HEK293 (cell line): ENCODE data around the gene GUCY1A2.

Experiments
- CTCF ChIA-PET: fragments of 350-600 bp; formaldehyde crosslinking; extraction: SDS; loops from one replicate; lab custom pipeline; 2021; ENCODE audit warnings: antibody characterized with exemption; lab: Yijun Ruan, JAX
- POLR2A ChIA-PET: fragments of 300-600 bp; formaldehyde crosslinking; extraction: SDS; loops from one replicate; lab custom pipeline; 2020; ENCODE audit warnings: antibody characterized with exemption, inconsistent platforms; lab: Yijun Ruan, JAX
- H3K27ac ChIP-seq: fragments of 200-500 bp; sonication (Bioruptor generic); 2 replicates; pipeline ENCODE4 v1.5.1; 2014; ENCODE audit warnings: low read depth, low read length, control low read depth, inconsistent platforms; ENCODE audit errors: extremely low read depth
- H3K36me3 ChIP-seq, 2 experiments: fragments of 200-500 bp in 1 of 2; sonication (Bioruptor generic) in 1 of 2; 1 replicate in 1 of 2; 2 replicates in 1 of 2; pipeline ENCODE4 v1.5.1; 2014 to 2017; ENCODE audit warnings: inconsistent platforms in 2 of 2, low read length in 2 of 2; ENCODE audit not compliant: control insufficient read depth in 2 of 2, insufficient read depth in 1 of 2
- H3K4me1 ChIP-seq: fragments of 200-500 bp; sonication (Bioruptor generic); 2 replicates; pipeline ENCODE4 v1.5.1; 2014; ENCODE audit warnings: mild to moderate bottlenecking, low read length, inconsistent platforms; ENCODE audit not compliant: control insufficient read depth, insufficient read depth
- H3K4me3 ChIP-seq: 2 replicates; pipeline ENCODE4 v1.5.1; 2011; ENCODE audit warnings: low read depth, mild to moderate bottlenecking, control low read depth, low read length, moderate library complexity
- H3K9me3 ChIP-seq: fragments of 200-500 bp; sonication (Bioruptor generic); 2 replicates; pipeline ENCODE4 v1.5.1; 2014; ENCODE audit warnings: low read depth, low read length, inconsistent platforms; ENCODE audit not compliant: control insufficient read depth, insufficient read depth
- FEZF1 ChIP-seq: fragments of 450-650 bp; formaldehyde crosslinking; IDR thresholded peaks from 2 replicates; pipeline ENCODE4 v1.5.1; 2016; ENCODE audit warnings: missing biosample characterization, missing genetic modification characterization
- KLF9 ChIP-seq: fragments of 450-650 bp; formaldehyde crosslinking; IDR thresholded peaks from 2 replicates; pipeline ENCODE4 v1.5.1; 2016; ENCODE audit warnings: missing biosample characterization, missing genetic modification characterization, low read depth
- PRDM1 ChIP-seq: fragments of 450-650 bp; formaldehyde crosslinking; IDR thresholded peaks from 2 replicates; pipeline ENCODE4; 2016; ENCODE audit warnings: missing biosample characterization, missing genetic modification characterization
- SP3 ChIP-seq: fragments of 450-650 bp; formaldehyde crosslinking; IDR thresholded peaks from 2 replicates; pipeline ENCODE4 v1.5.1; 2016; ENCODE audit warnings: missing biosample characterization, missing genetic modification characterization
- WT1 ChIP-seq: fragments of 450-650 bp; formaldehyde crosslinking; IDR thresholded peaks from 2 replicates; pipeline ENCODE4 v1.5.1; 2016; ENCODE audit warnings: missing biosample characterization, missing genetic modification characterization
- ZEB2 ChIP-seq: fragments of 450-650 bp; formaldehyde crosslinking; IDR thresholded peaks from 2 replicates; pipeline ENCODE4 v1.5.1; 2016; ENCODE audit warnings: missing biosample characterization, missing genetic modification characterization
- ZFP69B ChIP-seq: fragments of 450-650 bp; formaldehyde crosslinking; IDR thresholded peaks from 2 replicates; pipeline ENCODE4 v1.5.1; 2016; ENCODE audit warnings: missing biosample characterization, missing genetic modification characterization
- ZNF138 ChIP-seq: fragments of 450-650 bp; formaldehyde crosslinking; IDR thresholded peaks from 2 replicates; pipeline ENCODE4 v1.5.1; 2016; ENCODE audit warnings: missing biosample characterization, missing genetic modification characterization, borderline replicate concordance
- ZNF157 ChIP-seq: fragments of 450-650 bp; formaldehyde crosslinking; IDR thresholded peaks from 2 replicates; pipeline ENCODE4 v1.5.1; 2016; ENCODE audit warnings: missing biosample characterization, missing genetic modification characterization
- ZNF175 ChIP-seq: fragments of 450-650 bp; formaldehyde crosslinking; IDR thresholded peaks from 2 replicates; pipeline ENCODE4 v1.5.1; 2016; ENCODE audit warnings: missing biosample characterization, missing genetic modification characterization
- ZNF221 ChIP-seq: fragments of 450-650 bp; formaldehyde crosslinking; IDR thresholded peaks from 2 replicates; pipeline ENCODE4 v1.5.1; 2017; ENCODE audit warnings: missing biosample characterization, missing genetic modification characterization, borderline replicate concordance
- ZNF223 ChIP-seq: fragments of 450-650 bp; formaldehyde crosslinking; IDR thresholded peaks from 2 replicates; pipeline ENCODE4 v1.5.1; 2016; ENCODE audit warnings: missing biosample characterization, missing genetic modification characterization
- ZNF423 ChIP-seq: fragments of 450-650 bp; formaldehyde crosslinking; IDR thresholded peaks from 2 replicates; pipeline ENCODE4 v1.5.1; 2016; ENCODE audit warnings: missing biosample characterization, missing genetic modification characterization
- ZNF571 ChIP-seq: fragments of 450-650 bp; formaldehyde crosslinking; IDR thresholded peaks from 2 replicates; pipeline ENCODE4 v1.5.0; 2017; ENCODE audit warnings: missing biosample characterization, missing genetic modification characterization
- ZNF585B ChIP-seq: fragments of 450-650 bp; formaldehyde crosslinking; IDR thresholded peaks from 2 replicates; pipeline ENCODE4 v1.5.1; 2016; ENCODE audit warnings: missing biosample characterization, missing genetic modification characterization
- ZNF777 ChIP-seq: fragments of 450-650 bp; formaldehyde crosslinking; IDR thresholded peaks from 2 replicates; pipeline ENCODE4 v1.5.1; 2017; ENCODE audit warnings: missing biosample characterization, missing genetic modification characterization, borderline replicate concordance
- TF ChIP-seq, protein P1 (sequence below): fragments of 450-650 bp; formaldehyde crosslinking; IDR thresholded peaks from 2 replicates; pipeline ENCODE4 v1.5.1; 2016; ENCODE audit warnings: missing biosample characterization, missing genetic modification characterization
- TF ChIP-seq, protein P2 (sequence below): fragments of 450-650 bp; formaldehyde crosslinking; IDR thresholded peaks from 2 replicates; pipeline ENCODE4 v1.5.1; 2016; ENCODE audit warnings: missing biosample characterization, missing genetic modification characterization
- TF ChIP-seq, protein P3 (sequence below): fragments of 450-650 bp; formaldehyde crosslinking; IDR thresholded peaks from 2 replicates; pipeline ENCODE4 v1.5.1; 2016; ENCODE audit warnings: missing biosample characterization, missing genetic modification characterization
- TF ChIP-seq, protein P4 (sequence below): fragments of 450-650 bp; formaldehyde crosslinking; IDR thresholded peaks from 2 replicates; pipeline ENCODE4 v1.5.1; 2016; ENCODE audit warnings: missing biosample characterization, missing genetic modification characterization, borderline replicate concordance

GUCY1A2 gene

DNA sequence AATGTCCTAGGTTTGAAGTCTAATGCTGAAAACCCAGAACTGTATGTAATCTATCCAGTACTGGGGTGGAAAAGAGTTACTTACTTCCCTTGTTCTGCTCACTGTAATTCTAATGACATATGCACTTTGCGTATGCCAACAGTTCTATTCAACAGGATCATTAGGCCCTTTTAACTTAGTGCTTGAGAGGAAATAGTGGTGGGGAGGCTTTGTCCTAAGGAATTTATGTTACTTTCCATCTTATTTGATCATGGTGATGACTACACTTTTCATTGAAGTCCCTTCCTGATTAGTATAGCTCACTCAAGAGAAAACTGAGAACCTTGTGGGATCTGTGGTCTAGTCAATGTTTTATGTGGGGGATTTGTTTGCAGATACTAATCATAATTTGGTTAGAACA is 348.2 kb downstream of the GUCY1A2 start (continued):
- TF ChIP-seq, protein P1, sequence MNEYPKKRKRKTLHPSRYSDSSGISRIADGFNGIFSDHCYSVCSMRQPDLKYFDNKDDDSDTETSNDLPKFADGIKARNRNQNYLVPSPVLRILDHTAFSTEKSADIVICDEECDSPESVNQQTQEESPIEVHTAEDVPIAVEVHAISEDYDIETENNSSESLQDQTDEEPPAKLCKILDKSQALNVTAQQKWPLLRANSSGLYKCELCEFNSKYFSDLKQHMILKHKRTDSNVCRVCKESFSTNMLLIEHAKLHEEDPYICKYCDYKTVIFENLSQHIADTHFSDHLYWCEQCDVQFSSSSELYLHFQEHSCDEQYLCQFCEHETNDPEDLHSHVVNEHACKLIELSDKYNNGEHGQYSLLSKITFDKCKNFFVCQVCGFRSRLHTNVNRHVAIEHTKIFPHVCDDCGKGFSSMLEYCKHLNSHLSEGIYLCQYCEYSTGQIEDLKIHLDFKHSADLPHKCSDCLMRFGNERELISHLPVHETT (tag by site-specific recombination): no peak
- TF ChIP-seq KLF9 (no peak), ZNF571 (tag by site-specific recombination) (no peak), WT1 (no peak), ZEB2 (no peak), ZNF175 (tag by site-specific recombination) (no peak)
- TF ChIP-seq, protein P2, sequence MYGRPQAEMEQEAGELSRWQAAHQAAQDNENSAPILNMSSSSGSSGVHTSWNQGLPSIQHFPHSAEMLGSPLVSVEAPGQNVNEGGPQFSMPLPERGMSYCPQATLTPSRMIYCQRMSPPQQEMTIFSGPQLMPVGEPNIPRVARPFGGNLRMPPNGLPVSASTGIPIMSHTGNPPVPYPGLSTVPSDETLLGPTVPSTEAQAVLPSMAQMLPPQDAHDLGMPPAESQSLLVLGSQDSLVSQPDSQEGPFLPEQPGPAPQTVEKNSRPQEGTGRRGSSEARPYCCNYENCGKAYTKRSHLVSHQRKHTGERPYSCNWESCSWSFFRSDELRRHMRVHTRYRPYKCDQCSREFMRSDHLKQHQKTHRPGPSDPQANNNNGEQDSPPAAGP (tag by site-specific recombination): no peak
- TF ChIP-seq, protein P3, sequence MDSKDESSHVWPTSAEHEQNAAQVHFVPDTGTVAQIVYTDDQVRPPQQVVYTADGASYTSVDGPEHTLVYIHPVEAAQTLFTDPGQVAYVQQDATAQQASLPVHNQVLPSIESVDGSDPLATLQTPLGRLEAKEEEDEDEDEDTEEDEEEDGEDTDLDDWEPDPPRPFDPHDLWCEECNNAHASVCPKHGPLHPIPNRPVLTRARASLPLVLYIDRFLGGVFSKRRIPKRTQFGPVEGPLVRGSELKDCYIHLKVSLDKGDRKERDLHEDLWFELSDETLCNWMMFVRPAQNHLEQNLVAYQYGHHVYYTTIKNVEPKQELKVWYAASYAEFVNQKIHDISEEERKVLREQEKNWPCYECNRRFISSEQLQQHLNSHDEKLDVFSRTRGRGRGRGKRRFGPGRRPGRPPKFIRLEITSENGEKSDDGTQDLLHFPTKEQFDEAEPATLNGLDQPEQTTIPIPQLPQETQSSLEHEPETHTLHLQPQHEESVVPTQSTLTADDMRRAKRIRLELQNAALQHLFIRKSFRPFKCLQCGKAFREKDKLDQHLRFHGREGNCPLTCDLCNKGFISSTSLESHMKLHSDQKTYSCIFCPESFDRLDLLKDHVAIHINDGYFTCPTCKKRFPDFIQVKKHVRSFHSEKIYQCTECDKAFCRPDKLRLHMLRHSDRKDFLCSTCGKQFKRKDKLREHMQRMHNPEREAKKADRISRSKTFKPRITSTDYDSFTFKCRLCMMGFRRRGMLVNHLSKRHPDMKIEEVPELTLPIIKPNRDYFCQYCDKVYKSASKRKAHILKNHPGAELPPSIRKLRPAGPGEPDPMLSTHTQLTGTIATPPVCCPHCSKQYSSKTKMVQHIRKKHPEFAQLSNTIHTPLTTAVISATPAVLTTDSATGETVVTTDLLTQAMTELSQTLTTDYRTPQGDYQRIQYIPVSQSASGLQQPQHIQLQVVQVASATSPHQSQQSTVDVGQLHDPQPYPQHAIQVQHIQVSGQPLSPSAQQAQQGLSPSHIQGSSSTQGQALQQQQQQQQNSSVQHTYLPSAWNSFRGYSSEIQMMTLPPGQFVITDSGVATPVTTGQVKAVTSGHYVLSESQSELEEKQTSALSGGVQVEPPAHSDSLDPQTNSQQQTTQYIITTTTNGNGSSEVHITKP (tag by site-specific recombination): no peak

DNA sequence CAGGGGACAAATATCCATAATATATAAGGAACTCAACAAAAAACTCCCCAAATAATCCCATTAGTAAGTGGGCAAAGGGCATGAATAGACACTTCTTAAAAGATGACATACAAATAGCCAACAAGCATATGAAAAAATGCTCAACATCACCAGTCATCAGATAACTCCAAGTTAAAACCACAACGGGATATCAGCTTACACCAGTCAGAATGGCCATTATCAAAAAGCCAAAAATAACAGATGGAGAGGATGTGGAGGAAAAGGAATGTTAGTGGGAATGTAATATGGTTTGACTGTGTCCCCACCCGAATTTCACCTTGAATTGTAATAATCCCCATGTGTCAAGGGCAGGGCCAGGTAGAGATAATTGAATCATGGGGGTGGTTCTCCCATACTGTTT is 350.1 kb downstream of the GUCY1A2 start:
- Histone ChIP-seq H3K4me3 (no peak overlapping the region), H3K4me1 (no peaks in the 10 kb centered on the region), H3K9me3 (no peaks in the 10 kb centered on the region), H3K36me3 (no peaks in the 10 kb centered on the region), H3K27ac (no peak overlapping the region)
- ChIA-PET POLR2A (no interaction called here), CTCF (no interaction called here)
- TF ChIP-seq, protein P3 (tag by site-specific recombination): peak; percentile 41
- TF ChIP-seq ZNF221 (tag by site-specific recombination) (no peak), PRDM1 (tag by site-specific recombination) (no peak), ZNF423 (tag by site-specific recombination) (no peak)

DNA sequence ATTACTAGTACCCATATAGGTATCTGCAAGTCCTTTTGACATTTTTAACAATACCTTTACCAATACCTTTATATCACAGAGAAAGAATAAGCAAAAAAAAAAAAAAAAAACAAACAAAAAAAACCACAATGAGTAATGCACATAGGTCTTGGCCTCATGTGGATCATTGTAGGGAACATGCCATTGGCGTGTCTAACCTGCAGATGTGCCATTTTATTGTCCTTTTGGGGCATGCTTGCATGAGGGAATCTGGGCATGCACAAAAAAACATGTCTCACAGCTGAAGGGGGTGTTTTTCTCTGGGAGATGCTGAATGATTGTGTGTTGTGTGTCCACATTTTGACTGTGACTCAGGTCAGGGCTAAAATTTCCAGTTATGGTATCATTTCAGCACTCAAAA is 361.6 kb downstream of the GUCY1A2 start:
- no peaks in the 10 kb centered on the region for H3K9me3 ChIP-seq
- no peaks in the 10 kb centered on the region for H3K4me1 ChIP-seq
- no peak overlapping the region for H3K4me3 ChIP-seq
- H3K36me3 ChIP-seq: no peaks in the 10 kb centered on the region
- ChIA-PET CTCF (no interaction called here), POLR2A (interaction anchor here (0.7 kb wide), 1 partner anchor 912 kb away, joined by 3 read pairs; no protein-coding TSS in a partner anchor)
- H3K27ac ChIP-seq: no peak overlapping the region
- TF ChIP-seq ZNF138 (tag by site-specific recombination) (no peak), SP3 (tag by site-specific recombination) (no peak), ZNF223 (no peak), FEZF1 (tag by site-specific recombination) (no peak), ZNF777 (tag by site-specific recombination) (no peak), ZFP69B (tag by site-specific recombination) (no peak), ZNF585B (tag by site-specific recombination) (no peak), ZNF157 (tag by site-specific recombination) (no peak)
- TF ChIP-seq, protein P4, sequence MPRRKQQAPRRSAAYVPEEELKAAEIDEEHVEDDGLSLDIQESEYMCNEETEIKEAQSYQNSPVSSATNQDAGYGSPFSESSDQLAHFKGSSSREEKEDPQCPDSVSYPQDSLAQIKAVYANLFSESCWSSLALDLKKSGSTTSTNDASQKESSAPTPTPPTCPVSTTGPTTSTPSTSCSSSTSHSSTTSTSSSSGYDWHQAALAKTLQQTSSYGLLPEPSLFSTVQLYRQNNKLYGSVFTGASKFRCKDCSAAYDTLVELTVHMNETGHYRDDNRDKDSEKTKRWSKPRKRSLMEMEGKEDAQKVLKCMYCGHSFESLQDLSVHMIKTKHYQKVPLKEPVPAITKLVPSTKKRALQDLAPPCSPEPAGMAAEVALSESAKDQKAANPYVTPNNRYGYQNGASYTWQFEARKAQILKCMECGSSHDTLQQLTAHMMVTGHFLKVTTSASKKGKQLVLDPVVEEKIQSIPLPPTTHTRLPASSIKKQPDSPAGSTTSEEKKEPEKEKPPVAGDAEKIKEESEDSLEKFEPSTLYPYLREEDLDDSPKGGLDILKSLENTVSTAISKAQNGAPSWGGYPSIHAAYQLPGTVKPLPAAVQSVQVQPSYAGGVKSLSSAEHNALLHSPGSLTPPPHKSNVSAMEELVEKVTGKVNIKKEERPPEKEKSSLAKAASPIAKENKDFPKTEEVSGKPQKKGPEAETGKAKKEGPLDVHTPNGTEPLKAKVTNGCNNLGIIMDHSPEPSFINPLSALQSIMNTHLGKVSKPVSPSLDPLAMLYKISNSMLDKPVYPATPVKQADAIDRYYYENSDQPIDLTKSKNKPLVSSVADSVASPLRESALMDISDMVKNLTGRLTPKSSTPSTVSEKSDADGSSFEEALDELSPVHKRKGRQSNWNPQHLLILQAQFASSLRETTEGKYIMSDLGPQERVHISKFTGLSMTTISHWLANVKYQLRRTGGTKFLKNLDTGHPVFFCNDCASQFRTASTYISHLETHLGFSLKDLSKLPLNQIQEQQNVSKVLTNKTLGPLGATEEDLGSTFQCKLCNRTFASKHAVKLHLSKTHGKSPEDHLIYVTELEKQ (tag by site-specific recombination): no peak
